ENCODE data around the gene ANXA2. TPM values are rescaled to one million over a fixed set of nuclear protein-coding genes. Genes with fewer than 3 reads are reported as not detected.
A peak's percentile ranks its signal among the peaks of the same experiment; 100 is the strongest.

ANXA2 gene
- total and polyA plus RNA-seq, 4 donors, result 851 to 1,294 (median 1,171) TPM

- TF ChIP-seq CTCF (IDR thresholded peaks at IDR 0.05; ENCODE audit: control extremely low read depth, extremely low read depth), result no peak
- Histone ChIP-seq H3K9ac (ENCODE audit: insufficient read depth in 1 of 2, low read length in 2 of 2) (no peak overlapping the region), H3K9me3 (ENCODE audit: control insufficient read depth in 4 of 4, insufficient read depth in 3 of 4, low read length in 3 of 4) (no peaks in the 10 kb centered on the region), H3K27me3 (ENCODE audit: control insufficient read depth in 3 of 3, insufficient read depth in 3 of 3, low read length in 2 of 3) (peaks cover 0 to 3% (median 2%) of the 10 kb centered on the region in 3 donors), H3K36me3 (ENCODE audit: control insufficient read depth in 4 of 4, insufficient read depth in 4 of 4, low read length in 4 of 4) (no peaks in the 10 kb centered on the region), H3K4me3 (no peak overlapping the region), H3K27ac (ENCODE audit: low read depth in 1 of 2, low read length in 1 of 2) (no peak overlapping the region), H3K4me1 (ENCODE audit: control insufficient read depth in 5 of 5, insufficient read depth in 5 of 5, low read length in 5 of 5) (no peaks in the 10 kb centered on the region)
- WGBS, 2 donors, result 65 to 77% methylated on average over 3 of the region's 3 CpGs
- DNase-seq (no peak), ATAC-seq (ENCODE audit: insufficient read depth, low FRiP score) (no peak)
Measured at GRCh38 chr15:60307034-60307433, 90.8 kb downstream of the ANXA2 start.

GRCh38 chr15:60301024-60301423 is 96.8 kb downstream of the ANXA2 start:
- Histone ChIP-seq H3K4me3 (no peak overlapping the region), H3K36me3 (ENCODE audit: control insufficient read depth in 4 of 4, insufficient read depth in 4 of 4, low read length in 4 of 4) (no peaks in the 10 kb centered on the region), H3K27ac (ENCODE audit: low read depth in 1 of 2, low read length in 1 of 2) (no peak overlapping the region), H3K27me3 (ENCODE audit: control insufficient read depth in 3 of 3, insufficient read depth in 3 of 3, low read length in 2 of 3) (no peaks in the 10 kb centered on the region), H3K9ac (ENCODE audit: insufficient read depth in 1 of 2, low read length in 2 of 2) (no peak overlapping the region), H3K4me1 (ENCODE audit: control insufficient read depth in 5 of 5, insufficient read depth in 5 of 5, low read length in 5 of 5) (peaks cover 0 to 6% (median 3%) of the 10 kb centered on the region in 5 donors), H3K9me3 (ENCODE audit: control insufficient read depth in 4 of 4, insufficient read depth in 3 of 4, low read length in 3 of 4) (no peaks in the 10 kb centered on the region)
- 81 to 91% methylated on average over 1 of the region's 1 CpG for WGBS, 2 donors
- TF ChIP-seq CTCF (IDR thresholded peaks at IDR 0.05; ENCODE audit: control extremely low read depth, extremely low read depth), result no peak
- ATAC-seq (ENCODE audit: insufficient read depth, low FRiP score) (no peak), DNase-seq (no peak)

- DNase-seq, result peak; percentile 35 to 56 (median 54)
Measured at GRCh38 chr15:60299452-60300047, 98.2 kb downstream of the ANXA2 start.

More at GRCh38 chr15:60299452-60300047, 98.2 kb downstream of the ANXA2 start:
- no peak for TF ChIP-seq CTCF (IDR thresholded peaks at IDR 0.05; ENCODE audit: control extremely low read depth, extremely low read depth)
- Histone ChIP-seq H3K4me1 (ENCODE audit: control insufficient read depth in 5 of 5, insufficient read depth in 5 of 5, low read length in 5 of 5) (peaks cover 0 to 6% (median 3%) of the 10 kb centered on the region in 5 donors), H3K9me3 (ENCODE audit: control insufficient read depth in 4 of 4, insufficient read depth in 3 of 4, low read length in 3 of 4) (no peaks in the 10 kb centered on the region), H3K4me3 (no peak overlapping the region), H3K27ac (ENCODE audit: low read depth in 1 of 2, low read length in 1 of 2) (no peak overlapping the region), H3K27me3 (ENCODE audit: control insufficient read depth in 3 of 3, insufficient read depth in 3 of 3, low read length in 2 of 3) (no peaks in the 10 kb centered on the region), H3K9ac (ENCODE audit: insufficient read depth in 1 of 2, low read length in 2 of 2) (no peak overlapping the region), H3K36me3 (ENCODE audit: control insufficient read depth in 4 of 4, insufficient read depth in 4 of 4, low read length in 4 of 4) (no peaks in the 10 kb centered on the region)
- 38 to 67% methylated on average over 18 of the region's 18 CpGs for WGBS, 2 donors
- ATAC-seq (ENCODE audit: insufficient read depth, low FRiP score), result no peak

Small RNA genes within 50 kb of the gene (small RNA-seq; reads per million reads assigned to genes)
- gene AC087385.3 (ENCODE audit: low replicate concordance), result not detected

Other genes with a start within 250 kb of the ANXA2 start
- 10 to 100 TPM; 36.0 to 67.5 TPM for gene ICE2, start 81.2 kb upstream of the ANXA2 start, total RNA-seq
- gene ICE2, start 81.2 kb upstream of the ANXA2 start, polyA plus RNA-seq, result 10 to 100 TPM in 1 of 2 donors, 1 to 10 TPM in 1; 10.0 to 11.3 TPM